ENCODE data around the gene SH2D2A. TPM values are rescaled to one million over a fixed set of nuclear protein-coding genes. Genes with fewer than 3 reads are reported as not detected.

The SH2D2A gene
- total and polyA plus RNA-seq, 9 donors: 0.19 to 2.8 (median 0.77) TPM

DNA sequence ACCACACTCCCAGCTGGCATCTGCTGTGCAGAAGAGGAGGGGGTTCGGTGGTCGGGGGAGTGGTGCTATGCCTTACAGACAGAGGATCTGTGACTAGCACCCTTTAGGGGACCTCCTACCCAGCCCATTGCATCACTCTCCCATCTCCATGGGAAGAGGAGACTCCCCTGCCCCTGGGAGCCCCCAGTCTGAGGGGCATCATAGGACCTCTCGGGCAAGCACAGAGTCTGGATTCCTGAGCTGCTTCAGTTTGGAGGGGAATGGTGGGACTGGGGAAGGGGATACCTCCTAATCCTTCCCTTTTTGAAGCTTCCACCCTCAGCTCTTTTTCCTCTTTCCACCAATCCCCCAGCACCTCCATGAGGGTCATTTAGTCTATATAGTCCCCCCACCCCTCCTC lies 40.9 kb upstream of the SH2D2A start:
- Histone ChIP-seq H3K9me3 (no peaks in the 10 kb centered on the region), H3K27me3 (peaks cover 5% of the 10 kb centered on the region), H3K36me3 (no peaks in the 10 kb centered on the region), H3K4me3 (no peak overlapping the region), H3K27ac (no peak overlapping the region), H3K4me1 (ENCODE audit: insufficient read depth) (peaks cover 7% of the 10 kb centered on the region)
- intact Hi-C loops (cut with DNase I): loop anchor here in 1 of 4 donors (10.0 kb wide), 1 partner anchor 63 kb away; no protein-coding TSS in a partner anchor
- WGBS, 3 donors: 50 to 77% (median 51%) methylated on average over 3 of the region's 3 CpGs
- no peak for DNase-seq
- TF ChIP-seq EP300 (IDR thresholded peaks at IDR 0.05) (no peak), POLR2A (IDR thresholded peaks at IDR 0.05) (no peak)
- TF ChIP-seq, protein P1, sequence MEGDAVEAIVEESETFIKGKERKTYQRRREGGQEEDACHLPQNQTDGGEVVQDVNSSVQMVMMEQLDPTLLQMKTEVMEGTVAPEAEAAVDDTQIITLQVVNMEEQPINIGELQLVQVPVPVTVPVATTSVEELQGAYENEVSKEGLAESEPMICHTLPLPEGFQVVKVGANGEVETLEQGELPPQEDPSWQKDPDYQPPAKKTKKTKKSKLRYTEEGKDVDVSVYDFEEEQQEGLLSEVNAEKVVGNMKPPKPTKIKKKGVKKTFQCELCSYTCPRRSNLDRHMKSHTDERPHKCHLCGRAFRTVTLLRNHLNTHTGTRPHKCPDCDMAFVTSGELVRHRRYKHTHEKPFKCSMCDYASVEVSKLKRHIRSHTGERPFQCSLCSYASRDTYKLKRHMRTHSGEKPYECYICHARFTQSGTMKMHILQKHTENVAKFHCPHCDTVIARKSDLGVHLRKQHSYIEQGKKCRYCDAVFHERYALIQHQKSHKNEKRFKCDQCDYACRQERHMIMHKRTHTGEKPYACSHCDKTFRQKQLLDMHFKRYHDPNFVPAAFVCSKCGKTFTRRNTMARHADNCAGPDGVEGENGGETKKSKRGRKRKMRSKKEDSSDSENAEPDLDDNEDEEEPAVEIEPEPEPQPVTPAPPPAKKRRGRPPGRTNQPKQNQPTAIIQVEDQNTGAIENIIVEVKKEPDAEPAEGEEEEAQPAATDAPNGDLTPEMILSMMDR (IDR thresholded peaks at IDR 0.05): no peak

- no peak for DNase-seq
- WGBS, 3 donors: 76 to 86% (median 85%) methylated on average over 3 of the region's 3 CpGs
- TF ChIP-seq POLR2A (IDR thresholded peaks at IDR 0.05): no peak
- TF ChIP-seq EP300 (IDR thresholded peaks at IDR 0.05): no peak
- TF ChIP-seq, protein P1 (IDR thresholded peaks at IDR 0.05): no peak
- Histone ChIP-seq H3K4me1 (ENCODE audit: insufficient read depth) (peaks cover 9% of the 10 kb centered on the region), H3K36me3 (no peaks in the 10 kb centered on the region), H3K27me3 (peaks cover 3% of the 10 kb centered on the region), H3K9me3 (no peaks in the 10 kb centered on the region), H3K27ac (no peak overlapping the region), H3K4me3 (no peak overlapping the region)
- intact Hi-C loops (cut with DNase I): loop anchor here in 1 of 4 donors (10.0 kb wide), 1 partner anchor 62 kb away; no protein-coding TSS in a partner anchor
These were observed 39.7 kb upstream of the SH2D2A start for GRCh38 chr1:156856282-156856785.

GRCh38 chr1:156854634-156855033 lies 38.0 kb upstream of the SH2D2A start:
- WGBS, 3 donors: 39 to 72% (median 53%) methylated on average over 3 of the region's 3 CpGs
- Histone ChIP-seq H3K4me1 (ENCODE audit: insufficient read depth) (peaks cover 7% of the 10 kb centered on the region), H3K36me3 (no peaks in the 10 kb centered on the region), H3K27me3 (no peaks in the 10 kb centered on the region), H3K4me3 (no peak overlapping the region), H3K27ac (no peak overlapping the region), H3K9me3 (no peaks in the 10 kb centered on the region)
- TF ChIP-seq, protein P1 (IDR thresholded peaks at IDR 0.05): no peak
- TF ChIP-seq EP300 (IDR thresholded peaks at IDR 0.05) (no peak), POLR2A (IDR thresholded peaks at IDR 0.05) (no peak)
- intact Hi-C loops (cut with DNase I): loop anchor here in 1 of 4 donors (10.0 kb wide), 1 partner anchor 60 kb away; no protein-coding TSS in a partner anchor
- no peak for DNase-seq

DNA sequence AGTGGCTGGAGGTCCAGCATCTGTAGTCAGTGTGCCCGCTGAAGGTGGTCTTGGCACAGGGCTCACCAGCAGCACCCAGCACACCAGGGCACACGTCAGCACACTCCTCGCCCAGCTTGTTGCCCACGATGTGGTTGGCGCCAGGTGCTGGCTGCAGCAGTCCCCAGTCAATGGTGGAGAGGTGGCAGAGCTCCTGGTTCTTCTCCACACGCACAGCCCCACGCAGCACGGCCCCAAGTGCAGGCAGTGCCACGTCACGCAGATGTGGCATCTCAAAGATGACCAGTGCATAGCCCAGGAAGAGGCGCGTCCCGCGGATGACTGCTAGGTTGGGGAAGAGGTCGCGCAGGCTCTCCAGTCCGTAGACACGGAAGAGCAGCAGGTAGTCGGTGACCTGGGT lies 37.1 kb upstream of the SH2D2A start:
- Histone ChIP-seq H3K4me1 (ENCODE audit: insufficient read depth) (peaks cover 7% of the 10 kb centered on the region), H3K4me3 (no peak overlapping the region), H3K9me3 (no peaks in the 10 kb centered on the region), H3K27me3 (no peaks in the 10 kb centered on the region), H3K27ac (no peak overlapping the region), H3K36me3 (no peaks in the 10 kb centered on the region)
- TF ChIP-seq EP300 (IDR thresholded peaks at IDR 0.05) (no peak), POLR2A (IDR thresholded peaks at IDR 0.05) (no peak)
- TF ChIP-seq, protein P1 (IDR thresholded peaks at IDR 0.05): no peak
- intact Hi-C loops (cut with DNase I): loop anchor here in 1 of 4 donors (10.0 kb wide), 1 partner anchor 59 kb away; no protein-coding TSS in a partner anchor
- 93 to 96% (median 96%) methylated on average over 19 of the region's 19 CpGs for WGBS, 3 donors
- no peak for DNase-seq
